Measurements from ENCODE around the gene BCKDHB. TPM values are rescaled to one million over a fixed set of nuclear protein-coding genes. Genes with fewer than 3 reads are reported as not detected.

The BCKDHB gene
- polyA plus RNA-seq, 6 donors from 2014 or later, result 19.6 to 38.0 (median 24.4) TPM

- Mint-ChIP-seq H3K27ac (no peak overlapping the region), H3K9me3 (peaks cover 0 to 14% (median 7%) of the 10 kb centered on the region in 7 donors), H3K36me3 (peaks cover 0 to 7% of the 10 kb centered on the region in 2 donors), H3K4me3 (no peak overlapping the region), H3K4me1 (peaks cover 0 to 2% (median 0%) of the 10 kb centered on the region in 3 donors), H3K27me3 (no peaks in the 10 kb centered on the region)
- ATAC-seq (ENCODE audit: low read depth in 2 of 2) (no peak), DNase-seq (no peak)
These were observed 257.1 kb downstream of the BCKDHB start for GRCh38 chr6:80363501-80364122.

- Mint-ChIP-seq H3K27ac (no peak overlapping the region), H3K36me3 (peaks cover 0 to 7% of the 10 kb centered on the region in 2 donors), H3K4me1 (peaks cover 0 to 2% (median 0%) of the 10 kb centered on the region in 3 donors), H3K27me3 (no peaks in the 10 kb centered on the region), H3K4me3 (no peak overlapping the region), H3K9me3 (peaks cover 0 to 14% (median 7%) of the 10 kb centered on the region in 7 donors)
- DNase-seq (no peak), ATAC-seq (ENCODE audit: low read depth in 2 of 2) (no peak)
These were observed 257.7 kb downstream of the BCKDHB start for GRCh38 chr6:80364149-80364548.

- no peak for ATAC-seq (ENCODE audit: low read depth in 2 of 2)
- H3K4me3 Mint-ChIP-seq, result no peak overlapping the region
- peaks cover 0 to 2% (median 0%) of the 10 kb centered on the region in 3 donors for H3K4me1 Mint-ChIP-seq
- peaks cover 0 to 22% (median 8%) of the 10 kb centered on the region in 7 donors for H3K9me3 Mint-ChIP-seq
- no peaks in the 10 kb centered on the region for H3K27me3 Mint-ChIP-seq
- no peak overlapping the region for H3K27ac Mint-ChIP-seq
- DNase-seq, result no peak
- H3K36me3 Mint-ChIP-seq, result peaks cover 0 to 5% of the 10 kb centered on the region in 2 donors
These were observed 259.6 kb downstream of the BCKDHB start for GRCh38 chr6:80366051-80366450.

- H3K27ac Mint-ChIP-seq, result no peak overlapping the region
- ATAC-seq (ENCODE audit: low read depth in 2 of 2), result no peak
- peaks cover 0 to 3% of the 10 kb centered on the region in 2 donors for H3K36me3 Mint-ChIP-seq
- peaks cover 0 to 2% (median 0%) of the 10 kb centered on the region in 3 donors for H3K4me1 Mint-ChIP-seq
- no peaks in the 10 kb centered on the region for H3K27me3 Mint-ChIP-seq
- H3K9me3 Mint-ChIP-seq, result peaks cover 0 to 29% (median 11%) of the 10 kb centered on the region in 7 donors
- no peak overlapping the region for H3K4me3 Mint-ChIP-seq
- DNase-seq, result no peak
These were observed 260.2 kb downstream of the BCKDHB start for GRCh38 chr6:80366714-80367113.

GRCh38 chr6:80376411-80376810 lies 269.9 kb downstream of the BCKDHB start:
- Mint-ChIP-seq H3K36me3 (peaks cover 0 to 3% of the 10 kb centered on the region in 2 donors), H3K27ac (no peak overlapping the region), H3K27me3 (no peaks in the 10 kb centered on the region), H3K4me1 (no peaks in the 10 kb centered on the region), H3K4me3 (no peak overlapping the region), H3K9me3 (peaks cover 0 to 14% (median 8%) of the 10 kb centered on the region in 7 donors)
- ATAC-seq (ENCODE audit: low read depth in 2 of 2), result no peak
- DNase-seq, result no peak

- ATAC-seq (ENCODE audit: low read depth in 2 of 2), result no peak
- H3K9me3 Mint-ChIP-seq, result peaks cover 0 to 6% (median 0%) of the 10 kb centered on the region in 7 donors
- no peaks in the 10 kb centered on the region for H3K27me3 Mint-ChIP-seq
These were observed 274.1 kb downstream of the BCKDHB start for GRCh38 chr6:80380566-80380965.

GRCh38 chr6:80382811-80383210 lies 276.3 kb downstream of the BCKDHB start:
- no peak for DNase-seq
- Mint-ChIP-seq H3K27ac (no peak overlapping the region), H3K27me3 (no peaks in the 10 kb centered on the region), H3K36me3 (no peaks in the 10 kb centered on the region), H3K9me3 (peaks cover 0 to 2% (median 0%) of the 10 kb centered on the region in 7 donors), H3K4me1 (no peaks in the 10 kb centered on the region), H3K4me3 (no peak overlapping the region)
- no peak for ATAC-seq (ENCODE audit: low read depth in 2 of 2)

More at GRCh38 chr6:80380566-80380965, 274.1 kb downstream of the BCKDHB start:
- no peaks in the 10 kb centered on the region for H3K4me1 Mint-ChIP-seq
- H3K4me3 Mint-ChIP-seq, result no peak overlapping the region
- DNase-seq, result no peak
- H3K27ac Mint-ChIP-seq, result no peak overlapping the region
- no peaks in the 10 kb centered on the region for H3K36me3 Mint-ChIP-seq

GRCh38 chr6:80388507-80388906 lies 282.0 kb downstream of the BCKDHB start:
- Mint-ChIP-seq H3K9me3 (peaks cover 0 to 16% (median 4%) of the 10 kb centered on the region in 7 donors), H3K4me3 (no peak overlapping the region), H3K27me3 (no peaks in the 10 kb centered on the region), H3K36me3 (peaks cover 0 to 6% of the 10 kb centered on the region in 2 donors), H3K4me1 (peaks cover 3 to 13% (median 7%) of the 10 kb centered on the region in 3 donors), H3K27ac (no peak overlapping the region)
- DNase-seq (no peak), ATAC-seq (ENCODE audit: low read depth in 2 of 2) (no peak)

Other genes starting within 250 kb of the BCKDHB start
- gene ELOVL4, start 159.1 kb upstream of the BCKDHB start, polyA plus RNA-seq (ENCODE audit: low read depth in 6 of 6), result not detected
- 1 to 10 TPM in 1 of 6 donors, under 1 TPM in 4, not detected in 1; 0.29 to 1.2 (median 0.78) TPM for gene TTK, start 102.0 kb upstream of the BCKDHB start, polyA plus RNA-seq (ENCODE audit: low read depth in 6 of 6)